Spleen (tissue), 11 donors: ENCODE data around the gene TSEN54. TPM values are rescaled to one million over a fixed set of nuclear protein-coding genes. Genes with fewer than 3 reads are reported as not detected.
A peak's percentile ranks its signal among the peaks of the same experiment; 100 is the strongest.

Experiments used
- DNase-seq: peaks from one replicate; pipeline ENCODE4 v3.0.0-alpha.2; 2020
- H3K27ac ChIP-seq, 8 donors: fragments of 200-600 bp; sonication (generic) in 7 of 8; 1 replicate in 4 of 8; 2 replicates in 4 of 8; pipeline versions ENCODE4 v1.5.0 to v1.8.0; 2016 to 2021; ENCODE audit warnings: inconsistent platforms in 4 of 8, mild to moderate bottlenecking in 4 of 8, moderate library complexity in 1 of 8
- H3K27me3 ChIP-seq, 7 donors: fragments of 200-600 bp; sonication (generic) in 6 of 7; replicated peaks in 1 of 7; 1 replicate in 4 of 7; 2 replicates in 3 of 7; pipeline versions ENCODE4 v1.5.0 to v1.8.0; 2016 to 2021; ENCODE audit warnings: inconsistent platforms in 3 of 7, mild to moderate bottlenecking in 1 of 7
- H3K36me3 ChIP-seq, 6 donors: fragments of 200-600 bp; sonication (generic) in 5 of 6; 1 replicate in 4 of 6; 2 replicates in 2 of 6; pipeline versions ENCODE4 v1.5.0 to v1.8.0; 2016 to 2021; ENCODE audit warnings: inconsistent platforms in 2 of 6
- H3K4me1 ChIP-seq, 6 donors: fragments of 200-600 bp; sonication (generic) in 5 of 6; 1 replicate in 3 of 6; 2 replicates in 3 of 6; pipeline versions ENCODE4 v1.5.0 to v1.8.0; 2016 to 2021; ENCODE audit warnings: inconsistent platforms in 3 of 6
- H3K4me3 ChIP-seq, 8 donors: fragments of 200-600 bp; sonication (generic) in 7 of 8; 1 replicate in 4 of 8; 2 replicates in 4 of 8; pipeline versions ENCODE4 v1.5.0 to v1.8.0; 2016 to 2021; ENCODE audit warnings: inconsistent platforms in 4 of 8, mild to moderate bottlenecking in 4 of 8, moderate library complexity in 2 of 8
- H3K9me3 ChIP-seq, 8 donors: fragments of 200-600 bp; sonication (generic) in 7 of 8; 1 replicate in 4 of 8; 2 replicates in 4 of 8; pipeline versions ENCODE4 v1.5.0 to v1.8.0; 2016 to 2021; ENCODE audit warnings: inconsistent platforms in 4 of 8
- CTCF ChIP-seq, 11 experiments: fragments of 200-600 bp in 7 of 11; fragments of 450-650 bp in 4 of 11; sonication (generic) in 4 of 11; IDR thresholded peaks in 8 of 11; conservative IDR thresholded peaks in 3 of 11; 1 replicate in 7 of 11; 2 replicates in 4 of 11; pipeline versions ENCODE4 v1.4.0 to v1.8.0; 2016 to 2021; ENCODE audit warnings: antibody characterized with exemption in 11 of 11, inconsistent platforms in 4 of 11, mild to moderate bottlenecking in 1 of 11
- POLR2A ChIP-seq, 3 donors: fragments of 450-650 bp; IDR thresholded peaks; one replicate each; pipeline ENCODE4 v1.5.1; 2017; ENCODE audit warnings: antibody characterized with exemption in 3 of 3, mild to moderate bottlenecking in 1 of 3
- POLR2AphosphoS5 ChIP-seq, 3 donors: sonication (generic); formaldehyde crosslinking; IDR thresholded peaks; one replicate each; pipeline ENCODE4 v1.5.1; 2017; ENCODE audit warnings: antibody characterized with exemption in 3 of 3
- WGBS, 5 donors: extraction: QIAGEN DNeasy Blood & Tissue Kit in 3 of 5; methylation state at CpG; one replicate each; pipeline versions ENCODE4 v1.1.5 to v1.1.7; 2013 to 2018; 5-methylcytosine and 5-hydroxymethylcytosine counted together
- intact Hi-C: fragments of 100-400 bp; cut with DNase I; formaldehyde crosslinking; loops from one replicate; pipeline ENCODE4 v1.15.0; 2023; ENCODE audit warnings: low total_unique reads
- polyA plus RNA-seq, 3 donors: library from polyadenylated mRNA; stranded (reverse); fragments of 200-250 nt; gene quantifications; one replicate each; pipeline ENCODE4 v1.2.1, GENCODE V29; 2013
- total RNA-seq, 7 donors: library from RNA; depleted of rRNA in 3 of 7; stranded (reverse); fragments of >200 nt in 3 of 7; fragmentation: NEBNext Ultra II Directional in 4 of 7; extraction: Animal tissue kit (Norgen Biotek cat#: 25700) in 4 of 7; gene quantifications; one replicate each; pipeline versions ENCODE4 v1.1.0 to v1.2.1, GENCODE V29; 2016 to 2021
- donor health status: healthy with polysubstance abuse.
- donor health status: DM: no; HTN: no; CAD: no; lungs with moderate emphysema.
- donor health status: DM: no; HTN: no; CAD: no.
- donor health status: Bipolar disorder and iron deficiency.
- donor health status: healthy.
- donor health status: DM: no; HTN: no; CAD: no.
- donor health status: DM: yes; HTN: yes; CAD: no.

TSEN54 gene
- total and polyA plus RNA-seq, 10 donors: 31.0 to 87.8 (median 42.4) TPM

- H3K27ac ChIP-seq: peak overlapping the region; percentile 55 to 90 (median 80)
- WGBS, 5 donors: 67 to 82% (median 78%) methylated on average over 19 of the region's 19 CpGs
- H3K36me3 ChIP-seq: peaks cover 0 to 57% (median 0%) of the 10 kb centered on the region in 6 donors
- no peaks in the 10 kb centered on the region for H3K9me3 ChIP-seq
- intact Hi-C loops: loop anchor here (10.0 kb wide), 1 partner anchor 85 kb away; no protein-coding TSS in a partner anchor
- peak overlapping the region; percentile 1 to 57 (median 19) for H3K4me3 ChIP-seq
- TF ChIP-seq CTCF (IDR thresholded peaks at IDR 0.05 in 8 of 11, conservative IDR thresholded peaks at IDR 0.05 in 3 of 11) (no peak), POLR2A (IDR thresholded peaks at IDR 0.05) (no peak), POLR2AphosphoS5 (IDR thresholded peaks at IDR 0.05) (peak; percentile 84 to 88 (median 85))
- peaks cover 0 to 5% (median 0%) of the 10 kb centered on the region in 7 donors for H3K27me3 ChIP-seq
- peaks cover 0 to 96% (median 52%) of the 10 kb centered on the region in 6 donors for H3K4me1 ChIP-seq
- peak; percentile 88 for DNase-seq
Observed at GRCh38 chr17:75509528-75510258, 6.6 kb upstream of the TSEN54 start.

GRCh38 chr17:75511270-75511609 lies 5.1 kb upstream of the TSEN54 start:
- DNase-seq: no peak
- peak overlapping the region in 6 of 8 donors; percentile 82 to 99 (median 96) for H3K4me3 ChIP-seq
- H3K9me3 ChIP-seq: no peaks in the 10 kb centered on the region
- intact Hi-C loops: loop anchor here (10.0 kb wide), 1 partner anchor 86 kb away; no protein-coding TSS in a partner anchor
- peaks cover 0 to 42% (median 0%) of the 10 kb centered on the region in 6 donors for H3K36me3 ChIP-seq
- peaks cover 0 to 18% (median 0%) of the 10 kb centered on the region in 7 donors for H3K27me3 ChIP-seq
- 79 to 89% (median 85%) methylated on average over 4 of the region's 4 CpGs for WGBS, 5 donors
- TF ChIP-seq POLR2AphosphoS5 (IDR thresholded peaks at IDR 0.05) (no peak), CTCF (IDR thresholded peaks at IDR 0.05 in 8 of 11, conservative IDR thresholded peaks at IDR 0.05 in 3 of 11) (no peak), POLR2A (IDR thresholded peaks at IDR 0.05) (no peak)
- H3K27ac ChIP-seq: peak overlapping the region in 7 of 8 donors; percentile 55 to 90 (median 83)
- peaks cover 0 to 95% (median 54%) of the 10 kb centered on the region in 6 donors for H3K4me1 ChIP-seq

- DNase-seq: peak; percentile 71
- Histone ChIP-seq H3K9me3 (no peaks in the 10 kb centered on the region), H3K36me3 (peaks cover 0 to 35% (median 0%) of the 10 kb centered on the region in 6 donors), H3K27ac (peak overlapping the region in 7 of 8 donors; percentile 55 to 90 (median 83)), H3K27me3 (peaks cover 0 to 18% (median 0%) of the 10 kb centered on the region in 7 donors), H3K4me1 (peaks cover 0 to 92% (median 50%) of the 10 kb centered on the region in 6 donors), H3K4me3 (peak overlapping the region; percentile 19 to 99 (median 94))
- WGBS, 5 donors: 60 to 78% (median 71%) methylated on average over 11 to 13 of the region's 13 CpGs
- TF ChIP-seq POLR2AphosphoS5 (IDR thresholded peaks at IDR 0.05) (peak in 2 of 3 donors; percentile 58 to 62), CTCF (IDR thresholded peaks at IDR 0.05 in 8 of 11, conservative IDR thresholded peaks at IDR 0.05 in 3 of 11) (no peak)
- intact Hi-C loops: loop anchor here (10.0 kb wide), 1 partner anchor 87 kb away; no protein-coding TSS in a partner anchor
Observed at GRCh38 chr17:75511610-75512575, 4.4 kb upstream of the TSEN54 start.
